ENCODE results near the gene OBSCN. TPM values are rescaled to one million over a fixed set of nuclear protein-coding genes. Genes with fewer than 3 reads are reported as not detected.

OBSCN gene
- total and polyA plus RNA-seq, 2 of the 4 experiments (the other 2 are of a cell fraction): 4.1 to 9.5 TPM

- H4K91ac ChIP-seq (ENCODE audit: insufficient read depth, low read depth, low read length): no peak overlapping the region
- ChIA-PET CTCF (no interaction called here), POLR2A (ENCODE audit: unreplicated experiment) (no interaction called here)
- no peaks in the 10 kb centered on the region; the same call in 1 of the 2 replicates for H3K27me3 ChIP-seq (ENCODE audit: control insufficient read depth, insufficient read depth, low read length)
- TF ChIP-seq USF2 (IDR thresholded peaks at IDR 0.05; ENCODE audit: low read depth, low read length) (no peak), BHLHE40 (IDR thresholded peaks at IDR 0.05; ENCODE audit: low read depth, low read length) (no peak), RCOR1 (IDR thresholded peaks at IDR 0.05; ENCODE audit: insufficient replicate concordance, low read length) (no peak), CHD1 (IDR thresholded peaks at IDR 0.05; ENCODE audit: low read depth, low read length) (no peak)
- TF ChIP-seq, protein P1, sequence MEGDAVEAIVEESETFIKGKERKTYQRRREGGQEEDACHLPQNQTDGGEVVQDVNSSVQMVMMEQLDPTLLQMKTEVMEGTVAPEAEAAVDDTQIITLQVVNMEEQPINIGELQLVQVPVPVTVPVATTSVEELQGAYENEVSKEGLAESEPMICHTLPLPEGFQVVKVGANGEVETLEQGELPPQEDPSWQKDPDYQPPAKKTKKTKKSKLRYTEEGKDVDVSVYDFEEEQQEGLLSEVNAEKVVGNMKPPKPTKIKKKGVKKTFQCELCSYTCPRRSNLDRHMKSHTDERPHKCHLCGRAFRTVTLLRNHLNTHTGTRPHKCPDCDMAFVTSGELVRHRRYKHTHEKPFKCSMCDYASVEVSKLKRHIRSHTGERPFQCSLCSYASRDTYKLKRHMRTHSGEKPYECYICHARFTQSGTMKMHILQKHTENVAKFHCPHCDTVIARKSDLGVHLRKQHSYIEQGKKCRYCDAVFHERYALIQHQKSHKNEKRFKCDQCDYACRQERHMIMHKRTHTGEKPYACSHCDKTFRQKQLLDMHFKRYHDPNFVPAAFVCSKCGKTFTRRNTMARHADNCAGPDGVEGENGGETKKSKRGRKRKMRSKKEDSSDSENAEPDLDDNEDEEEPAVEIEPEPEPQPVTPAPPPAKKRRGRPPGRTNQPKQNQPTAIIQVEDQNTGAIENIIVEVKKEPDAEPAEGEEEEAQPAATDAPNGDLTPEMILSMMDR (conservative IDR thresholded peaks at IDR 0.05; ENCODE audit: low read depth, low read length): no peak
- no peak overlapping the region; the same call in 1 of the 2 replicates for H2AK5ac ChIP-seq (ENCODE audit: low read depth, low read length)
- H4K8ac ChIP-seq (ENCODE audit: low read depth in 2 of 2, low read length in 2 of 2): no peak overlapping the region
- no peak overlapping the region for H2AK9ac ChIP-seq (replicated peaks; ENCODE audit: low read depth, low read length, poor library complexity)
- H3K4me2 ChIP-seq (ENCODE audit: low read depth, low read length): peak overlapping the region; percentile 35; the same call in 1 of the 2 replicates
- no peak overlapping the region for H2BK5ac ChIP-seq (ENCODE audit: low read depth, low read length, poor library complexity, severe bottlenecking)
- peak overlapping the region; percentile 7 for H2AFZ ChIP-seq (replicated peaks; ENCODE audit: low read length, poor library complexity)
- DNase-seq: no peak
- WGBS, 2 experiments (ENCODE audit: extremely low coverage in 2 of 2, insufficient read length in 1 of 2): 73% methylated on average over 30 of the region's 53 CpGs; no CpG with 5 or more reads in 1 of the 2 experiments
- H3K56ac ChIP-seq (ENCODE audit: extremely low read depth, insufficient read depth, low read length): no peak overlapping the region
- no peak overlapping the region for H3K18ac ChIP-seq (ENCODE audit: low read depth, low read length)
- H3K4me1 ChIP-seq (ENCODE audit: control insufficient read depth, insufficient read depth, low read length): peaks cover 10% of the 10 kb centered on the region; the same call in 1 of the 2 replicates
- H4K20me1 ChIP-seq (ENCODE audit: insufficient read depth, low read length): peaks cover 5% of the 10 kb centered on the region; the same call in 1 of the 2 replicates
- peaks cover 36% of the 10 kb centered on the region for H3K36me3 ChIP-seq (ENCODE audit: control insufficient read depth, insufficient read depth, low read length)
- dilution Hi-C loops (cut with HindIII; ENCODE audit: low sequenced_read_pairs, unreplicated experiment) (no loop called here), intact Hi-C loops (cut with micrococcal nuclease) (no loop called here), in situ Hi-C loops (cut with MboI; ENCODE audit: low sequenced_read_pairs) (no loop called here)
- H2BK120ac ChIP-seq (ENCODE audit: low read depth, low read length): no peak overlapping the region
- no peak overlapping the region for H2BK15ac ChIP-seq (ENCODE audit: low read depth, low read length)
- H3K4me3 ChIP-seq (ENCODE audit: insufficient read depth, low read depth, low read length): no peak overlapping the region
- no TSS peak for BruUV-seq (replicated peaks)
- no peak overlapping the region for H3K9ac ChIP-seq (ENCODE audit: low read depth, low read length)
- H3K9me1 ChIP-seq (ENCODE audit: insufficient read depth, low read length): peaks cover 4% of the 10 kb centered on the region; the same call in 1 of the 2 replicates
- H4K5ac ChIP-seq (ENCODE audit: low read depth, low read length): no peak overlapping the region
- H3K27ac ChIP-seq (ENCODE audit: insufficient read depth, low read length): no peak overlapping the region
- H3K79me1 ChIP-seq (ENCODE audit: low read depth in 1 of 2, low read length in 2 of 2): peaks cover 0 to 13% of the 10 kb centered on the region in 2 experiments; a peak in 2 of 4 replicates
- no peak overlapping the region for H3K14ac ChIP-seq (replicated peaks; ENCODE audit: low read depth, low read length)
- H2BK20ac ChIP-seq (ENCODE audit: low read depth, low read length): no peak overlapping the region
- no peak overlapping the region for H3K23ac ChIP-seq (ENCODE audit: low read depth, low read length)
- no peak overlapping the region for H3K4ac ChIP-seq (ENCODE audit: low read depth, low read length)
- ATAC-seq (ENCODE audit: low read depth): no peak
- H3K9me3 ChIP-seq (ENCODE audit: control insufficient read depth, insufficient read depth, low read length): no peaks in the 10 kb centered on the region
These were observed 8.8 kb downstream of the OBSCN start for GRCh38 chr1:228216371-228217320.
